PFSK-1 (cell line): ENCODE measurements around the gene CPA1.

Experiments used
- FOXP2 ChIP-seq: optimal IDR thresholded peaks from 2 replicates; pipeline ENCODE3; 2011; ENCODE audit warnings: borderline replicate concordance, control low read depth, inconsistent platforms; ENCODE audit not compliant: insufficient read depth; ENCODE audit errors: extremely low read length, extremely low read depth
- POLR2AphosphoS5 ChIP-seq: IDR thresholded peaks from 2 replicates; pipeline ENCODE4 v1.6.1; 2012; ENCODE audit warnings: low read depth, mild to moderate bottlenecking, control low read depth, low read length, moderate library complexity
- SIN3A ChIP-seq: IDR thresholded peaks from 2 replicates; pipeline ENCODE4 v1.6.1; 2012; ENCODE audit warnings: mild to moderate bottlenecking, low read length, moderate library complexity, borderline replicate concordance; ENCODE audit not compliant: insufficient read depth
- TAF1 ChIP-seq: IDR thresholded peaks from 2 replicates; pipeline ENCODE4 v1.6.1; 2012; ENCODE audit warnings: low read length, control low read depth, borderline replicate concordance; ENCODE audit not compliant: insufficient read depth
- TF ChIP-seq, protein P1 (sequence below), 2 experiments: IDR thresholded peaks; 2 replicates each; pipeline versions ENCODE4 v1.6.1 to v1.8.0; 2011 to 2012; ENCODE audit warnings: low read depth in 2 of 2, low read length in 2 of 2, control low read depth in 1 of 2, inconsistent platforms in 1 of 2, mild to moderate bottlenecking in 1 of 2, moderate library complexity in 1 of 2; ENCODE audit not compliant: insufficient read depth in 1 of 2

Gene CPA1

DNA sequence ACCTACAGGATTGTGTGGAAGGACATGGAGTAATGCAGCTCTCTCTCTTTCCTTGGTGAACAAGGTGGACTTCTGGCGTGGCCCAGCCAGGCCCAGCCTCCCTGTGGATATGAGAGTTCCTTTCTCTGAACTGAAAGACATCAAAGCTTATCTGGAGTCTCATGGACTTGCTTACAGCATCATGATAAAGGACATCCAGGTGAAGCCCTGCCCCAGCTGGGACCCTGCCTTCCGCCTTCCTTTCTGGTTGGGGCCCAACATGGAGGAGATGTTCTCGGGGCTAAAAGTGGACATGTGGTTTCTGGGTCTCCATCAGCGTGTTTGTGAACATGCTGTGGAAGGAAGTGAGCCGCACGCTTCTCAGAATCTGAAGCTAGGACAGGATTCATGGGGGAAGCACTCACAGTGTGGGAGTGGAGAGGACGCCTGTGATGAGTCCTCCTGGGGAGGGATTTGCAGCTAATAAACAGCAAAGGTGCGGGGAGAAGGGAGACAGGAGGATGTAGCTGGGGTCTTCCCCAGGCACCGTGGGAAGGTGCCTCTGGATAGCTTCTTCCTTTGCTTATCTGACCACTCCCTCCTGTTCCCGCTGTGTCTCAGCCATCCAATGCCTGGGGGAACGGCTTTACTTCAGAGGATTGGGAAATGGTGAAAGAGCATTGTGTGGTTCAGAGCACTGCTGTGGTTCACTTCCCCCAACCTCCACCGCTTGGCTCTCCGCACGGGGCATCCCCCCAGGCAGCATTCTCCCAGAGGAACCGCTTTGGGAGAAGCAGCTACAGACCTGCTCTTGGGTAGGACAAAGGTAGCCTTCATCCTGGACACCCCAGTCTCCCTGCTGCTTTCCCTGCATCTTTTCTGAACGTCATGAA, 30.1 kb upstream of the CPA1 start:
- TF ChIP-seq SIN3A (no peak), FOXP2 (no peak), TAF1 (no peak), POLR2AphosphoS5 (no peak)
- TF ChIP-seq, protein P1, sequence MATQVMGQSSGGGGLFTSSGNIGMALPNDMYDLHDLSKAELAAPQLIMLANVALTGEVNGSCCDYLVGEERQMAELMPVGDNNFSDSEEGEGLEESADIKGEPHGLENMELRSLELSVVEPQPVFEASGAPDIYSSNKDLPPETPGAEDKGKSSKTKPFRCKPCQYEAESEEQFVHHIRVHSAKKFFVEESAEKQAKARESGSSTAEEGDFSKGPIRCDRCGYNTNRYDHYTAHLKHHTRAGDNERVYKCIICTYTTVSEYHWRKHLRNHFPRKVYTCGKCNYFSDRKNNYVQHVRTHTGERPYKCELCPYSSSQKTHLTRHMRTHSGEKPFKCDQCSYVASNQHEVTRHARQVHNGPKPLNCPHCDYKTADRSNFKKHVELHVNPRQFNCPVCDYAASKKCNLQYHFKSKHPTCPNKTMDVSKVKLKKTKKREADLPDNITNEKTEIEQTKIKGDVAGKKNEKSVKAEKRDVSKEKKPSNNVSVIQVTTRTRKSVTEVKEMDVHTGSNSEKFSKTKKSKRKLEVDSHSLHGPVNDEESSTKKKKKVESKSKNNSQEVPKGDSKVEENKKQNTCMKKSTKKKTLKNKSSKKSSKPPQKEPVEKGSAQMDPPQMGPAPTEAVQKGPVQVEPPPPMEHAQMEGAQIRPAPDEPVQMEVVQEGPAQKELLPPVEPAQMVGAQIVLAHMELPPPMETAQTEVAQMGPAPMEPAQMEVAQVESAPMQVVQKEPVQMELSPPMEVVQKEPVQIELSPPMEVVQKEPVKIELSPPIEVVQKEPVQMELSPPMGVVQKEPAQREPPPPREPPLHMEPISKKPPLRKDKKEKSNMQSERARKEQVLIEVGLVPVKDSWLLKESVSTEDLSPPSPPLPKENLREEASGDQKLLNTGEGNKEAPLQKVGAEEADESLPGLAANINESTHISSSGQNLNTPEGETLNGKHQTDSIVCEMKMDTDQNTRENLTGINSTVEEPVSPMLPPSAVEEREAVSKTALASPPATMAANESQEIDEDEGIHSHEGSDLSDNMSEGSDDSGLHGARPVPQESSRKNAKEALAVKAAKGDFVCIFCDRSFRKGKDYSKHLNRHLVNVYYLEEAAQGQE (IDR thresholded peaks at IDR 0.05; ENCODE audit: insufficient read depth in 1 of 2, low read depth in 2 of 2, low read length in 2 of 2): no peak

DNA sequence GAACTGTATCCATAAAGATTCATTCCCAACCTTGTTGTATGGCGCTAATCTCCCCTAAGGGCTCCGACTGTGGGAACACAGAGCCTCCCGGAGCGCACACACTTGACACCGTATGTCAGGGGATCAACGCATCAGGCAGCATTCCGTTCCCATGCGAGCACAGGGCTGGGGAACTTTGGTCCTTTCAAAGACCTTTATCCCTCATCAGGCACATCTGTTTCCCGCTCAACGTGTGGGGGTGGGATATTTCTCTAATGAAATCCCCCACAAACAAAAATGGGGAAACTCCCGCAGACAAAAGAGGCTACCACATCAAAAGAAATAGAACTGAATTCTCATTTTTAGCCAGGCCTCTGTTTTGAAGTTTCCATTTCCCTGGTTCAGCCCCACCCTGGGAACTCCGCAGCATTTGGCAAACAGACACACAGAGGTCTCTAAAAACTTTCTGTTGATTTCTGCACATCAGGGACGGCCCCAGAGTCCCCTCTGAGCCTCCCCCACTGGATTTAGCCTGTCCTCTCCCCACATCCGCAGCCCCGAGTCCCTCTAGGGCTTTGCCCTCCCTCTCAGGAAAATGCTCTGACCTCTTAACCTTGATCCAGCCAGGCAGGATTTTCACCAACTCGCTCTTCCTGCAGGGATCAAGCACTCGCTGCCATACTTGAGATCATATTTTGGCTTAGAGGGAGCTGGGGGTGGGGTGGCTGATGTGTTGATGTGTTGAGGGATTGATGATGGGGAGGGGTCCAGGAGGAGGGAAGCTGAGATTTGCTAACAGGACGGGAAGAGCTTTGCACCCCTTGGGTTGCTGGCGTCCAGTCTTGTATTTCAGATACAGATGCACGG, 29.1 kb upstream of the CPA1 start:
- no peak for TF ChIP-seq FOXP2
- no peak for TF ChIP-seq SIN3A
- no peak for TF ChIP-seq POLR2AphosphoS5
- TF ChIP-seq, protein P1 (IDR thresholded peaks at IDR 0.05; ENCODE audit: insufficient read depth in 1 of 2, low read depth in 2 of 2, low read length in 2 of 2): no peak
- TF ChIP-seq TAF1: no peak

DNA sequence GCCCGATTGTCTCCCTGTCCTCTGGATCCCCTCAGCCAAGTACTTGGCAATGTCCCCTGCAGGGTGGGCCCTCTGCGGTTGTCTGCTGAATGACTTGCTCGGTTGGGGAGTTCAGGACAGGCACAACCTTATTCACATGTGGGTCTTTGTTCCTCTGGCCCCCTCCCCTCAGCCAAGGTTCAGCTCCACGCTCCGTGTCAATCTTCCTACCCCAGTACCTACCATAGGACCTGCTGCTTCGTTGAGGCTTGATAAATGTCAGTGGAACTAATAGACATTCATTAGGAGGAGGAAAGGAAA, 28.6 kb upstream of the CPA1 start:
- TF ChIP-seq FOXP2 (no peak), POLR2AphosphoS5 (no peak), TAF1 (no peak), SIN3A (no peak)
- TF ChIP-seq, protein P1 (IDR thresholded peaks at IDR 0.05; ENCODE audit: insufficient read depth in 1 of 2, low read depth in 2 of 2, low read length in 2 of 2): no peak

DNA sequence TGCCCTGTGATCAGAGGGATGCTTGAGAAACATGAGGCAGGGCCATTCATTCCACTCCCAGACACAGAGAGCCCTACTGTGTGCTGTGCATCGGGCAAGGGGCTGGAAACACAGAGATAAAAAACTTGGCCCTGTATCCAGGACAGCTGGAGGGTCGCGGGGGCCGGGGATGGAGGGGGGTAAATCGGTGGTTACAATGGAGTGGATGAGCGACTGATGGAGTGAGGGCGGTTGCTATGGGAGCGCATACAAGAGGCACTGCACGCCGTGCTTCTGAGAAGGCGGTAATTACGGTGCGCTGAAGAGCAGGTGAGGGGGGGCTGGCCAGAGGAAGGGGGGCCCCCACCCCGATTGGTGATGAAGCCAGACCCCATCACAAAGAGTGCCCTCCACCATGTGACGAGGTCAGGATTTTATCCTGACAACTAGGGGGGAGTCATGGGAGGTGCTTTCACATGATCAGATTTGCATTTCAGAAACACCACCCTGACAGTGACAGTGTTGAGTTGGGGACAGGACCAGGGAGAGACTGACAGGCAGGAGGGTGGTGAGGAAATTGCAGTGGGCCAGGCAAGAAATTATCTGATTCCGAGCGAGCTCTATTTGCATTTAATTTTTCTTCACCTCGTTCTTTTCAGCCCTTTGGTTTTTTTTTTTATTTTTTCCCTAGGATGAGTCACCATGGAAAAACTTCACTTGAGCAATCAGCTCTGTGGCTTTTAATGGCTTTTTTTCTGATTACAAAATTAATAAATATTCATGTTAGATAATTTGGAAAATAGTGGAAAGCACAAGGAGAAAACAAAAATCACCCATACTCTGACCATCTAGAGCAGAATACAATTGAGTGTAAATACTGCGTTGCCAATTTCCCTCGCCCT, 27.9 kb upstream of the CPA1 start:
- no peak for TF ChIP-seq SIN3A
- TF ChIP-seq POLR2AphosphoS5: no peak
- no peak for TF ChIP-seq FOXP2
- no peak for TF ChIP-seq TAF1
- TF ChIP-seq, protein P1 (IDR thresholded peaks at IDR 0.05; ENCODE audit: insufficient read depth in 1 of 2, low read depth in 2 of 2, low read length in 2 of 2): no peak
